HFFc6 (cell line): Measurements from ENCODE around the gene MAP3K5. TPM values are rescaled to one million over a fixed set of nuclear protein-coding genes. Genes with fewer than 3 reads are reported as not detected.

Source experiments
- DNase-seq: peaks from one replicate; pipeline ENCODE4 v3.0.0-alpha.2; 2018
- H3K27ac Mint-ChIP-seq: 2 replicates; pipeline ENCODE4 v1.8.0; 2020; ENCODE audit warnings: mild to moderate bottlenecking, mixed read lengths
- H3K27me3 Mint-ChIP-seq: 2 replicates; pipeline ENCODE4 v1.8.0; 2021; ENCODE audit warnings: mild to moderate bottlenecking, moderate library complexity, mixed read lengths; ENCODE audit not compliant: insufficient read depth
- H3K36me3 Mint-ChIP-seq: 2 replicates; pipeline ENCODE4 v1.8.0; 2021; ENCODE audit warnings: low read depth, mixed read lengths
- H3K4me1 Mint-ChIP-seq: 2 replicates; pipeline ENCODE4 v1.8.0; 2020; ENCODE audit warnings: low read depth, mixed read lengths
- H3K4me3 Mint-ChIP-seq: 2 replicates; pipeline ENCODE4 v1.8.0; 2020; ENCODE audit warnings: mild to moderate bottlenecking, moderate library complexity, mixed read lengths
- H3K9me3 Mint-ChIP-seq: 2 replicates; pipeline ENCODE4 v1.8.0; 2020; ENCODE audit warnings: mild to moderate bottlenecking, mixed read lengths
- CTCF ChIP-seq: fragments of 200-600 bp; sonication (generic); IDR thresholded peaks from 2 replicates; pipeline ENCODE4 v1.5.0; 2021; ENCODE audit warnings: antibody characterized with exemption, mild to moderate bottlenecking
- total RNA-seq, 6 experiments: library from RNA; stranded (reverse); fragmentation: NEBNext Ultra II Directional; extraction: Animal tissue kit (Norgen Biotek cat#: 25700); gene quantifications; 2 replicates in 1 of 6; 3 replicates in 5 of 6; pipeline ENCODE4 v1.2.3, GENCODE V29; 2021

Gene MAP3K5
- total RNA-seq, 6 experiments from 2014 or later: 11.9 to 22.2 (median 19.1) TPM

- no peak for TF ChIP-seq CTCF
- no peak overlapping the region for H3K4me3 Mint-ChIP-seq
- H3K36me3 Mint-ChIP-seq: 0 out of 2 replicates have a peak, but pooled peaks cover 5% of the 10 kb centered on the region
- H3K27ac Mint-ChIP-seq: no peak overlapping the region
- H3K9me3 Mint-ChIP-seq: no peaks in the 10 kb centered on the region
- DNase-seq: no peak
- H3K27me3 Mint-ChIP-seq: 0 out of 2 replicates have a peak, but pooled peaks cover 2% of the 10 kb centered on the region
- H3K4me1 Mint-ChIP-seq: peaks cover 41% of the 10 kb centered on the region
Observed at GRCh38 chr6:136732889-136733288, 59.4 kb downstream of the MAP3K5 start.

- Mint-ChIP-seq H3K27me3 (0 out of 2 replicates have a peak, but pooled peaks cover 2% of the 10 kb centered on the region), H3K4me3 (no peak overlapping the region), H3K9me3 (no peaks in the 10 kb centered on the region), H3K27ac (no peak overlapping the region), H3K4me1 (peaks cover 27% of the 10 kb centered on the region), H3K36me3 (0 out of 2 replicates have a peak, but pooled peaks cover 5% of the 10 kb centered on the region)
- no peak for TF ChIP-seq CTCF
- no peak for DNase-seq
Observed at GRCh38 chr6:136729832-136730231, 62.4 kb downstream of the MAP3K5 start.

- no peak for TF ChIP-seq CTCF
Observed at GRCh38 chr6:136728976-136729515, 63.2 kb downstream of the MAP3K5 start.

GRCh38 chr6:136728033-136728939, 64.0 kb downstream of the MAP3K5 start:
- H3K9me3 Mint-ChIP-seq: no peaks in the 10 kb centered on the region
- peak overlapping the region; percentile 8; the same call in 1 of the 2 replicates for H3K27ac Mint-ChIP-seq
- no peak for DNase-seq
- H3K4me1 Mint-ChIP-seq: peaks cover 34% of the 10 kb centered on the region
- 0 out of 2 replicates have a peak, but pooled peaks cover 2% of the 10 kb centered on the region for H3K27me3 Mint-ChIP-seq
- H3K4me3 Mint-ChIP-seq: no peak overlapping the region
- TF ChIP-seq CTCF: no peak
- H3K36me3 Mint-ChIP-seq: 0 out of 2 replicates have a peak, but pooled peaks cover 5% of the 10 kb centered on the region

More at GRCh38 chr6:136728976-136729515, 63.2 kb downstream of the MAP3K5 start:
- H3K4me1 Mint-ChIP-seq: peaks cover 27% of the 10 kb centered on the region
- 0 out of 2 replicates have a peak, but pooled peaks cover 5% of the 10 kb centered on the region for H3K36me3 Mint-ChIP-seq
- DNase-seq: no peak
- H3K27me3 Mint-ChIP-seq: 0 out of 2 replicates have a peak, but pooled peaks cover 2% of the 10 kb centered on the region
- H3K4me3 Mint-ChIP-seq: no peak overlapping the region
- H3K27ac Mint-ChIP-seq: peak overlapping the region; percentile 8; the same call in 1 of the 2 replicates
- H3K9me3 Mint-ChIP-seq: no peaks in the 10 kb centered on the region

GRCh38 chr6:136726837-136727557, 65.3 kb downstream of the MAP3K5 start:
- DNase-seq: no peak
- H3K9me3 Mint-ChIP-seq: no peaks in the 10 kb centered on the region
- TF ChIP-seq CTCF: no peak
- H3K36me3 Mint-ChIP-seq: 0 out of 2 replicates have a peak, but pooled peaks cover 5% of the 10 kb centered on the region
- H3K4me3 Mint-ChIP-seq: no peak overlapping the region
- H3K4me1 Mint-ChIP-seq: peaks cover 34% of the 10 kb centered on the region
- no peak overlapping the region for H3K27ac Mint-ChIP-seq
- 0 out of 2 replicates have a peak, but pooled peaks cover 2% of the 10 kb centered on the region for H3K27me3 Mint-ChIP-seq
